Superior temporal gyrus (tissue), 1 donor: ENCODE data around the gene MAGI2.
"Not testable (repeated sequence)": the region's sequence is repeated elsewhere in the genome, so short reads cannot be mapped to it uniquely, and the experiment has no call there.

Source experiments
- DNase-seq: peaks from one replicate; pipeline ENCODE4 v3.0.0-alpha.2; 2016; ENCODE audit errors: extremely low spot score

MAGI2 gene

GRCh38 chr7:78002715-78003114, 1450.8 kb downstream of the MAGI2 start:
- DNase-seq = no peak

DNA sequence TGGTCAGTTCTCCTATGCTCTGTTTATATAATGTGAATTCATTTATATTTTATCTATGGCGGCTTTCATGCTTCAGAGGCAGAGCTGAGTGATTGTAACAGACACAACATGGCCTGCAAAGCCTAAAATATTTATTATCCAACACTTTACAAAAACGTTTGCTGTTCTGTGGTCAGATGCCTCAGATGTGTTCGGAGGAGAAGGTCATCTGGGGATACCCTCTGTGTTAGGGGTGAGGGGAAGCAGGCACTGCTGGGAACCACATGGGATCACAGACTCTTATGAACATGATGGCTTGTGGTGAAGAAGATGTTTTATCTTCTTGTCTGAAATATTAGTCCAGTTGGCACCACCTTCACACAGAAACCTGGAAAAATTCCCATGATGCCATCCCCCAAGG, 1451.4 kb downstream of the MAGI2 start:
- DNase-seq = no peak

- DNase-seq = not testable (repeated sequence)
Observed at GRCh38 chr7:77999168-77999567, 1454.3 kb downstream of the MAGI2 start.

GRCh38 chr7:77995717-77996116, 1457.8 kb downstream of the MAGI2 start:
- no peak for DNase-seq

GRCh38 chr7:77993838-77994237, 1459.6 kb downstream of the MAGI2 start:
- DNase-seq = no peak

- no peak for DNase-seq
Observed at GRCh38 chr7:77991656-77992055, 1461.8 kb downstream of the MAGI2 start.

DNA sequence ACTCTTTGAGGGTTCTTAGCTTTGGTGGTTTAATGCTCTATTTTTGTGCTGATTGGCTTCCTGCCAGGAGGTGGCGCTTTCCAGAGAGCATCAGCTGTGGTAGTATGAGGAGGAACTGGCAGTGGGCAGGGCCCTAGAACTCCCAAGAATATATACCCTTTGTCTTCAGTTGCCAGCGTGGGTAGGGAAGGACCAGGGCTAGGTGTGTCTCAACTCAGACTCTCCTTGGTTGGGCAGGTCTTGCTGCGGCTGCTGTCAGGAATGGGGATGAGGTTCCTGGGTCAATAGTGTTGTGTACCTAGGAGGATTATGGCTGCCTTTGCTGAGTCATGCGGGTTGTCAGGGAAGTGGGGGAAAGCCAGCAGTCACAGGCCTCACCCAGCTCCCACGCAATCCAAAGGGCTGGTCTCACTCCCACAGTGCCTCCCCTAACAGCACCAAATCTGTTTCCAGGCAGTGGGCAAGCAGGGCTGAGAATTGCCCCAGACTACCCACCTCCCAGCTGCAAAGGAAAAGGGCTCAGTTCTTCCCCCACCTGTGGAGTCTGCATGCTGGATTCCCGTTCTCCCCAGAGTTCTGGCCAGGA, 1463.4 kb downstream of the MAGI2 start:
- no peak for DNase-seq

DNA sequence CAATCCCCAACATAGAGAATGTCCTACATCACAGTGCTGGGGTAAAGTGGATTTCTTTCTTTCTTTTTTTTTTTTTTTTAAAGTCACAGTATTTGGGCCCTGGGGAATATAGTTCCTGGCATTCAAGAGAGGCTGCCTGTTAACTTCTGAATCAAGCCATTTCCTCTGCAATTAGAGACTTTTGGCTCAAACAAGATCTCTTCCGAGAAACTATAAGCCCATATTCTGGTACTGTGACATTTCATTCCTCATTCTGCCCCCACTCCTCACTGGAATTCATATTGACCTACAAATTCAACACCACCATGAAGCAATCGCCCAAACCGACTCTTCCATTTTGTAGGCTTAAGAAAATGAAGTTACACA, 1467.5 kb downstream of the MAGI2 start:
- DNase-seq = no peak

DNA sequence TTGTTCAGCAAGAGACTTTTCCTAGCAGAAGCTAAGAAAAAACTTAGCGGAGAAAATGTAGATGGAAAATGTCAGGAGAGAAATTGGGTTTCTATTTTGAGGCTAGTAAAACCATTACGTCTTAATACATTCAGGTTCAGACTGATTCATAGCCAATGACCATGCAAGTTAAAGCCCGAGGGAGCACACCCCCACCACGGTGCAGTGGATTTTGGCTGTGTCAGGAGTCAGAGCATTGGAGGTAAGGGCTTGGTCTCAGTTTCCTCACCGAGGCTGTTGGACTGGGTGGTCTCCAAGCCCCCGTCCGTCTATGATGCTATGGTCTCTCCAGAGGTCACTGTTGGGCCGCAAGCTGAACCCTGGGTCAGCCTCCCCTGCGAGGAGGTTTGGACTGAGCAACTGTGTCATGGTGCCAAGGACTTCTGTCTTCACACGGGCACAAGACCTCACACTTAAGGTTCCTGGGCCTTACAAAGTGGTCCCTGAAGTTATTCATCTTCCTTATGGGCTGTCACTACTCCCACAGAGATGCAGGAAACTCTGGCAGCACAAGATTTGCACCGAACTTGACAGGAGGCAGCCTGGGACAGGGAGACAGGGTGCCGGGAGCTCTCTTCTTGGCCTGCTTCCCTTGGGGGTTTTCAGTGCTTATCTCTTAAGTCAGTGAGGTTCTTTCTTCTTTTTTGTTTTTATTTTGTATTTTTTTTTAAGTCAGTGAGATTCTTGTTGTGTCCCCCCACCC, 1468.1 kb downstream of the MAGI2 start:
- no peak for DNase-seq

GRCh38 chr7:77983973-77984372, 1469.5 kb downstream of the MAGI2 start:
- DNase-seq = no peak

GRCh38 chr7:77982926-77983550, 1470.4 kb downstream of the MAGI2 start:
- DNase-seq = no peak

DNA sequence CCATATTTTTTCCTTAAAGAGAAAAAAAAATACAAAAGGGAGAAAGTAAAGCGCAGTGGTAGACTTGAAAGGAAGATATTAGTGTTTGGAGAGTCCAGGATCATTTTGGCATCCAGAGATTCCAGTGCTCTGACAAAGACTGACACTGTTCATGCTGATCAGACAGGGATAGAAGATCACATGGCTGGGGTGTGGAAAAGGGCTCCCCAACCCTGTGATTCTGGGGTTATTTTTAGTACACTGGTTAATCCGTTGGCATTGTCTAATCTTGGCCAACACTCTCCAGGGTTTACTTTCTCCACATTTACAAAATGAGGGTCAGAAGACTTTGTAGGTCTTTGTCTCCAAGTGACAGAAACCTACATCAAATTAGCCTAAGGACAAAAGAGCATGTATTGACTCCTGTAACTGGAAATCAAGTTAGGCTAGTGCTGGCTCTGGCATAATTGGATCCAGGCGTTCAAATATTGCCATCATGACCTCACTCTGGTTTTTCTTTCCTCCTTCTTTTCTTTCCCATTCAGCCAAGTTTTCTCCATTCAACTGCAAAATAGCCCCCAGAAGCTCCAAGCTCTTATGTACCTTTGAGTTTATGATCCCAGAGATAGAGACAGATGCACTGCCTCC, 1473.3 kb downstream of the MAGI2 start:
- DNase-seq = no peak

GRCh38 chr7:77979219-77979618, 1474.2 kb downstream of the MAGI2 start:
- no peak for DNase-seq

GRCh38 chr7:77975672-77976480, 1477.6 kb downstream of the MAGI2 start:
- DNase-seq = no peak

- no peak for DNase-seq
Observed at GRCh38 chr7:77971726-77972125, 1481.7 kb downstream of the MAGI2 start.

DNA sequence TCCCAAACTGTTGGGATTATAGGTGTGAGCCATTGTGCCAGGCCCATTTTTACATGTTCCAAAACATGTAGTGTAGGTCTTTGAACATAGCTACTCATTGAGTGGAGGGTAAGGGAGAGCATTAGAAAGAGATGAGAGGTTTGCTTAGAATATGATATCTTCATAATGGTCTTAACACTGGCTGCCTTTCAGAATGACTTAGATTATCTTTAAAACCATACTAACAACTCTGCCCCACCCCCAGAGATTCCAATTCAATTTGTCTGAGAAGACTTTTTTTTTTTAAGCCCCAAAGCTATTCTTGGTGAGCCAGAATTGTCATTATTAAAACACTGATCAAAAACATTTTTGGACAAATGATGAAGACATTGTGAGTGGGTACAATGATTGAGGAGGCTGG, 1486.0 kb downstream of the MAGI2 start:
- no peak for DNase-seq
